Measurements from ENCODE around the gene PLK1. TPM values are rescaled to one million over a fixed set of nuclear protein-coding genes. Genes with fewer than 3 reads are reported as not detected.
"Not testable (repeated sequence)": the region's sequence is repeated elsewhere in the genome, so short reads cannot be mapped to it uniquely, and the experiment has no call there.

PLK1 gene
- polyA plus RNA-seq (2013, experiment 1 of 2): 151 TPM
- polyA plus RNA-seq (2013, experiment 2 of 2): 151 TPM

GRCh38 chr16:23678430-23679273 is at the start of gene PLK1:
Gene PLK1, plus strand, starts transcription at chr16:23678889. Its CDS starts 44 bp downstream, at chr16:23678933.
- Histone ChIP-seq H3K27ac (ENCODE audit: low read depth, low read length) (peak within 1 kb of the TSS; percentile 57), H3K18ac (ENCODE audit: low read length) (peak within 1 kb of the TSS; percentile 33), H3K4me3 (ENCODE audit: low read length) (peak within 1 kb of the TSS; percentile 41), H3K4me2 (ENCODE audit: low read length) (peak within 1 kb of the TSS; percentile 94), H3K79me2 (ENCODE audit: control insufficient read depth, insufficient read depth, low read length) (peaks cover 35% of the 10 kb centered on the region), H3K4ac (ENCODE audit: low read depth, low read length) (peak within 1 kb of the TSS; percentile 93), H2BK15ac (replicated peaks; ENCODE audit: low read depth) (no peak within 1 kb of the TSS), H2BK120ac (ENCODE audit: low read depth, low read length) (no peak within 1 kb of the TSS), H2BK5ac (ENCODE audit: low read length) (peak within 1 kb of the TSS; percentile 58), H3K9ac (ENCODE audit: low read length) (peak within 1 kb of the TSS; percentile 96), H3K79me1 (ENCODE audit: low read length) (peaks cover 28% of the 10 kb centered on the region), H3K36me3 (ENCODE audit: control insufficient read depth, insufficient read depth, low read length) (peaks cover 13% of the 10 kb centered on the region), H2AK5ac (ENCODE audit: low read length) (peak within 1 kb of the TSS; percentile 91), H3K4me1 (ENCODE audit: control insufficient read depth, low read depth, low read length) (peaks cover 2% of the 10 kb centered on the region), H3K23ac (ENCODE audit: low read length) (peak within 1 kb of the TSS; percentile 70), H3K27me3 (ENCODE audit: insufficient read depth, low read length, poor library complexity) (no peaks in the 10 kb centered on the region), H4K5ac (ENCODE audit: low read length) (no peak within 1 kb of the TSS), H3K56ac (ENCODE audit: low read length) (peak within 1 kb of the TSS; percentile 97), H4K8ac (ENCODE audit: low read depth, low read length) (no peak within 1 kb of the TSS)
- peak; percentile 96 for DNase-seq
- WGBS (ENCODE audit: extremely low coverage, insufficient coverage, low lambda C conversion rate): no CpG with 5 or more reads among the region's 75 CpGs

GRCh38 chr16:23629516-23629915 is 49.2 kb upstream of the PLK1 start:
- Histone ChIP-seq H3K4ac (ENCODE audit: low read depth, low read length) (no peak overlapping the region), H3K27ac (ENCODE audit: low read depth, low read length) (no peak overlapping the region)
- WGBS (ENCODE audit: extremely low coverage, insufficient coverage, low lambda C conversion rate): no CpG with 5 or more reads among the region's 8 CpGs

GRCh38 chr16:23631874-23632273 is 46.8 kb upstream of the PLK1 start:
- not testable (repeated sequence) for H4K8ac ChIP-seq (ENCODE audit: low read depth, low read length); H4K5ac ChIP-seq (ENCODE audit: low read length); H3K79me1 ChIP-seq (ENCODE audit: low read length); DNase-seq; H2AK5ac ChIP-seq (ENCODE audit: low read length); H2BK15ac ChIP-seq (replicated peaks; ENCODE audit: low read depth); H3K56ac ChIP-seq (ENCODE audit: low read length); H3K18ac ChIP-seq (ENCODE audit: low read length); H3K4me1 ChIP-seq (ENCODE audit: control insufficient read depth, low read depth, low read length); H3K79me2 ChIP-seq (ENCODE audit: control insufficient read depth, insufficient read depth, low read length); H2BK5ac ChIP-seq (ENCODE audit: low read length); H3K27me3 ChIP-seq (ENCODE audit: insufficient read depth, low read length, poor library complexity); H3K27ac ChIP-seq (ENCODE audit: low read depth, low read length); H3K4me3 ChIP-seq (ENCODE audit: low read length); H3K4ac ChIP-seq (ENCODE audit: low read depth, low read length); H3K4me2 ChIP-seq (ENCODE audit: low read length); H3K23ac ChIP-seq (ENCODE audit: low read length); H2BK120ac ChIP-seq (ENCODE audit: low read depth, low read length); H3K9ac ChIP-seq (ENCODE audit: low read length); H3K36me3 ChIP-seq (ENCODE audit: control insufficient read depth, insufficient read depth, low read length)
- no CpG with 5 or more reads among the region's 3 CpGs for WGBS (ENCODE audit: extremely low coverage, insufficient coverage, low lambda C conversion rate)

More at GRCh38 chr16:23629516-23629915, 49.2 kb upstream of the PLK1 start:
- Histone ChIP-seq H2BK5ac (ENCODE audit: low read length) (no peak overlapping the region), H3K4me2 (ENCODE audit: low read length) (no peak overlapping the region), H2BK15ac (replicated peaks; ENCODE audit: low read depth) (no peak overlapping the region), H2AK5ac (ENCODE audit: low read length) (no peak overlapping the region), H3K56ac (ENCODE audit: low read length) (no peak overlapping the region), H3K4me1 (ENCODE audit: control insufficient read depth, low read depth, low read length) (no peaks in the 10 kb centered on the region), H2BK120ac (ENCODE audit: low read depth, low read length) (no peak overlapping the region), H3K79me2 (ENCODE audit: control insufficient read depth, insufficient read depth, low read length) (no peaks in the 10 kb centered on the region), H3K27me3 (ENCODE audit: insufficient read depth, low read length, poor library complexity) (no peaks in the 10 kb centered on the region), H3K18ac (ENCODE audit: low read length) (no peak overlapping the region), H3K36me3 (ENCODE audit: control insufficient read depth, insufficient read depth, low read length) (peaks cover 4% of the 10 kb centered on the region), H4K8ac (ENCODE audit: low read depth, low read length) (no peak overlapping the region), H3K79me1 (ENCODE audit: low read length) (peaks cover 2% of the 10 kb centered on the region), H3K9ac (ENCODE audit: low read length) (no peak overlapping the region), H3K4me3 (ENCODE audit: low read length) (no peak overlapping the region), H3K23ac (ENCODE audit: low read length) (no peak overlapping the region), H4K5ac (ENCODE audit: low read length) (no peak overlapping the region)
- no peak for DNase-seq

- H3K36me3 ChIP-seq (ENCODE audit: control insufficient read depth, insufficient read depth, low read length): no peaks in the 10 kb centered on the region
Observed at GRCh38 chr16:23634461-23635036, 44.1 kb upstream of the PLK1 start.

GRCh38 chr16:23635958-23636357 is 42.7 kb upstream of the PLK1 start:
- DNase-seq: peak; percentile 8
- no peak overlapping the region for H2AK5ac ChIP-seq (ENCODE audit: low read length)
- H3K4me1 ChIP-seq (ENCODE audit: control insufficient read depth, low read depth, low read length): no peaks in the 10 kb centered on the region
- H3K79me2 ChIP-seq (ENCODE audit: control insufficient read depth, insufficient read depth, low read length): peaks cover 9% of the 10 kb centered on the region
- no peak overlapping the region for H4K8ac ChIP-seq (ENCODE audit: low read depth, low read length)
- no peak overlapping the region for H3K9ac ChIP-seq (ENCODE audit: low read length)
- no peak overlapping the region for H2BK120ac ChIP-seq (ENCODE audit: low read depth, low read length)
- H3K18ac ChIP-seq (ENCODE audit: low read length): no peak overlapping the region
- no peak overlapping the region for H3K4me2 ChIP-seq (ENCODE audit: low read length)
- no peak overlapping the region for H3K4me3 ChIP-seq (ENCODE audit: low read length)
- H3K36me3 ChIP-seq (ENCODE audit: control insufficient read depth, insufficient read depth, low read length): no peaks in the 10 kb centered on the region
- no peak overlapping the region for H3K23ac ChIP-seq (ENCODE audit: low read length)
- no peak overlapping the region for H4K5ac ChIP-seq (ENCODE audit: low read length)
- H3K4ac ChIP-seq (ENCODE audit: low read depth, low read length): no peak overlapping the region
- H3K79me1 ChIP-seq (ENCODE audit: low read length): peaks cover 5% of the 10 kb centered on the region
- no peak overlapping the region for H3K27ac ChIP-seq (ENCODE audit: low read depth, low read length)
- no peak overlapping the region for H2BK15ac ChIP-seq (replicated peaks; ENCODE audit: low read depth)
- H3K56ac ChIP-seq (ENCODE audit: low read length): no peak overlapping the region
- no peak overlapping the region for H2BK5ac ChIP-seq (ENCODE audit: low read length)
- no peaks in the 10 kb centered on the region for H3K27me3 ChIP-seq (ENCODE audit: insufficient read depth, low read length, poor library complexity)

More at GRCh38 chr16:23634461-23635036, 44.1 kb upstream of the PLK1 start:
- H3K23ac ChIP-seq (ENCODE audit: low read length): no peak overlapping the region
- no peak overlapping the region for H4K8ac ChIP-seq (ENCODE audit: low read depth, low read length)
- no peak overlapping the region for H2BK15ac ChIP-seq (replicated peaks; ENCODE audit: low read depth)
- no peak overlapping the region for H2BK120ac ChIP-seq (ENCODE audit: low read depth, low read length)
- H4K5ac ChIP-seq (ENCODE audit: low read length): no peak overlapping the region
- no peak overlapping the region for H3K4me2 ChIP-seq (ENCODE audit: low read length)
- H3K79me2 ChIP-seq (ENCODE audit: control insufficient read depth, insufficient read depth, low read length): no peaks in the 10 kb centered on the region
- H3K4me3 ChIP-seq (ENCODE audit: low read length): no peak overlapping the region
- whole genome bisulfite sequencing (ENCODE audit: extremely low coverage, insufficient coverage, low lambda C conversion rate): no CpG with 5 or more reads among the region's 4 CpGs
- no peaks in the 10 kb centered on the region for H3K27me3 ChIP-seq (ENCODE audit: insufficient read depth, low read length, poor library complexity)
- no peak overlapping the region for H2BK5ac ChIP-seq (ENCODE audit: low read length)
- H3K4me1 ChIP-seq (ENCODE audit: control insufficient read depth, low read depth, low read length): no peaks in the 10 kb centered on the region
- H3K4ac ChIP-seq (ENCODE audit: low read depth, low read length): no peak overlapping the region
- H3K56ac ChIP-seq (ENCODE audit: low read length): no peak overlapping the region
- no peak for DNase-seq
- H3K9ac ChIP-seq (ENCODE audit: low read length): no peak overlapping the region
- H3K79me1 ChIP-seq (ENCODE audit: low read length): peaks cover 6% of the 10 kb centered on the region
- H2AK5ac ChIP-seq (ENCODE audit: low read length): no peak overlapping the region
- H3K27ac ChIP-seq (ENCODE audit: low read depth, low read length): no peak overlapping the region
- H3K18ac ChIP-seq (ENCODE audit: low read length): no peak overlapping the region

Data from mesendoderm (in vitro differentiated cells).